ENCODE measurements around the gene POU4F3. TPM values are rescaled to one million over a fixed set of nuclear protein-coding genes. Genes with fewer than 3 reads are reported as not detected.

The POU4F3 gene
- total RNA-seq, 2 donors from 2014 or later: not detected

DNA sequence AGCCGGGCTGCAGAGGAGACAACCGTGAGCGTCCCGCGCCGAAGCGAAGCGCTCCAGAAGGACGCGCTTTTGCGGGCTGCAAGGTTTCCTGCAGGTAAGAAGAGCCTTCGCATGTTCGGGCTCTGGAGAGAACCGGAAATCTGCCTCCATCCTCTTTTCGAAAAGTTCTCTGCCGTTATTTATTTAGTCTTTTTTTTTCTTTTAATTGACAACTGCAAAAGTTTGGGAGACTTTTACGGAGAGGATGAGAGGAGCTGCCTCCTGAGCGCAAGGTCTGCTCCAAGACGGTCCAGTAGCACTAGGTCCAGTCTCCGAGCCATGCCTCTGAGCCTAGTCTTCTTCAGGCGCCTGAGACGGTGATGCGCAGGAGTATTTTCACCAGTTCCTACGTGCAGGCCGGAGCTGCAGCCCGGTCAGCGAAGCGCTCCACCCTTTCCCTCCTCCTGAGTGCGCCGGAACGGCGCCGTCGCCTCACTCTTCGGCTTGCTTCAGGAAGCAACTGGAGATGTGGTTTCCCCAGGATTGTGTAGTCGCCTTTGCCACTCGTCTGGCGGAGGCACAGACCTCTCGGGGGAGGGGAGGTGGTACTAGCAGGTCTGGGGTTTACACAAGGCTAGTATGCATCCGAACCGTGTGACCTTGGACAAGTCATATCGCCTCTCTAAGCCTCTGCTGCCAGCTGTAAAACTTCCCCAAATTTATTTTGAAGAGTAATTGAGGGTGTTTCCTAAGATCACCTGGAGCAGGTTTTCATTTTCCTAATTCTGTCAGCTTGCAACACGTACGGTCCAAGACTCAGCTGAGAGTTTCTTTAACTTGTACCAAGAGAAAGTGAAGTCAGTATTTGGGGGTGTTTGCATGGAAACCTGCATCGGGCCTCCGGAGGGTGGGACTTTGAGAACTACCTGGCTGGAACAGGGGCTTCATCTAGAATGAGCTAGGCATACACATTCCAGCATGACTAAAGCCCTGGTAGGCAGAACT, 4.5 kb downstream of the POU4F3 start:
- Histone ChIP-seq H3K27me3 (replicated peaks; ENCODE audit: insufficient read depth) (peaks cover 31% of the 10 kb centered on the region), H3K36me3 (no peaks in the 10 kb centered on the region), H3K9me3 (no peaks in the 10 kb centered on the region), H3K4me3 (no peak overlapping the region), H3K27ac (no peak overlapping the region), H3K4me1 (ENCODE audit: control insufficient read depth in 1 of 2, low read depth in 2 of 2) (peaks cover 6 to 27% of the 10 kb centered on the region in 2 donors)
- DNase-seq (ENCODE audit: low spot score) (no peak), ATAC-seq (ENCODE audit: insufficient number of reproducible peaks, low FRiP score, low read depth) (no peak)
- TF ChIP-seq, protein P1, sequence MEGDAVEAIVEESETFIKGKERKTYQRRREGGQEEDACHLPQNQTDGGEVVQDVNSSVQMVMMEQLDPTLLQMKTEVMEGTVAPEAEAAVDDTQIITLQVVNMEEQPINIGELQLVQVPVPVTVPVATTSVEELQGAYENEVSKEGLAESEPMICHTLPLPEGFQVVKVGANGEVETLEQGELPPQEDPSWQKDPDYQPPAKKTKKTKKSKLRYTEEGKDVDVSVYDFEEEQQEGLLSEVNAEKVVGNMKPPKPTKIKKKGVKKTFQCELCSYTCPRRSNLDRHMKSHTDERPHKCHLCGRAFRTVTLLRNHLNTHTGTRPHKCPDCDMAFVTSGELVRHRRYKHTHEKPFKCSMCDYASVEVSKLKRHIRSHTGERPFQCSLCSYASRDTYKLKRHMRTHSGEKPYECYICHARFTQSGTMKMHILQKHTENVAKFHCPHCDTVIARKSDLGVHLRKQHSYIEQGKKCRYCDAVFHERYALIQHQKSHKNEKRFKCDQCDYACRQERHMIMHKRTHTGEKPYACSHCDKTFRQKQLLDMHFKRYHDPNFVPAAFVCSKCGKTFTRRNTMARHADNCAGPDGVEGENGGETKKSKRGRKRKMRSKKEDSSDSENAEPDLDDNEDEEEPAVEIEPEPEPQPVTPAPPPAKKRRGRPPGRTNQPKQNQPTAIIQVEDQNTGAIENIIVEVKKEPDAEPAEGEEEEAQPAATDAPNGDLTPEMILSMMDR (IDR thresholded peaks at IDR 0.05): no peak

DNA sequence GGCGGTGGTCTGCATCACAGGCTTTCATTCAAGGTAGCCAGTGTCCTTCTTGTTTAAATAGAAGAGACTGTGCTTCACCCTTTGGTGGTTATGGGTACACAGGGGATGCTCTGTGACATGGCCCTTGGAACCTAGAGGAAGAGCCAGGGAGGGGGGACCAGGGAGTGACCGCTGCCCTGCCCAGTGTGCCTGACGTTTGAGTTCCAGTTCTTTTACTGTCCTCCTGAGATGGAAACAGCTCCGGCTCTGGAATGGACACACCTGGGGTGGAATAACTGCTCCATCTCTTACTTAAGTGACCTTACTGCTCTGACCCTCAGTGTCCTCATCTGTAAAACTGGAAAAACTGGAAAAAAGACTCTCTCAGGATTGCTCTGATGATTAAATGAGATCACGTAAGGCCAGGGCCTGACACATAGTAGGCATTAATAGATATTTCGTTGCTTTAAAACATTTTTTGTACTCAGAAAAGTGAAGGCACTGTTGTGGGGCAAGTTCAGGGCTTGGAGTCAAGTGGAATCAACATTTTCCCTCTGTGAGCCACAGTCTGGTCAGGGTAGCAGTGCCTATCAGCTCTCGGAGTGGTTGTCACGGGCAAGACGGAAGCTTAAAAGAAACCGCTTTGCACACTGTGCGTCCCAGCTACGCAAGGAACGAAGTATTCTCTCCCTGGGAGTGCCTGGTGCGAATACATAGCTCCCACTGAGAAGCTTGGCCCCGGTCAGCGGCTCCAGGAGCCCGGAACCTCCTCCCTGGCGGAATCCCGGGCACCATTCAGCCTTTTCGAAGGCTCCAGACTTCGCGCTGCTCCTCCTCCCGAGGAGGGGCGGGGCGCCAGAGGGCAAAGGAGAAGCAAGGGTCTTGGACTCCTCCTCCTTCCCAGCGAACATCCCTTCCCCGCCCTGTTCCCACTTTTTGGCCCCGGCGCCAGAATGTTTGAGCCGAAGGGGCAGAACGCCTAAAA, 5.8 kb downstream of the POU4F3 start:
- H3K27me3 ChIP-seq (replicated peaks; ENCODE audit: insufficient read depth): peaks cover 26% of the 10 kb centered on the region
- peak overlapping the region; percentile 60 for H3K4me3 ChIP-seq
- ATAC-seq (ENCODE audit: insufficient number of reproducible peaks, low FRiP score, low read depth) (no peak), DNase-seq (ENCODE audit: low spot score) (no peak)
- H3K4me1 ChIP-seq (ENCODE audit: control insufficient read depth in 1 of 2, low read depth in 2 of 2): peaks cover 6 to 25% of the 10 kb centered on the region in 2 donors
- H3K9me3 ChIP-seq: no peaks in the 10 kb centered on the region
- no peak overlapping the region for H3K27ac ChIP-seq
- H3K36me3 ChIP-seq: no peaks in the 10 kb centered on the region
- TF ChIP-seq, protein P1 (IDR thresholded peaks at IDR 0.05): no peak

DNA sequence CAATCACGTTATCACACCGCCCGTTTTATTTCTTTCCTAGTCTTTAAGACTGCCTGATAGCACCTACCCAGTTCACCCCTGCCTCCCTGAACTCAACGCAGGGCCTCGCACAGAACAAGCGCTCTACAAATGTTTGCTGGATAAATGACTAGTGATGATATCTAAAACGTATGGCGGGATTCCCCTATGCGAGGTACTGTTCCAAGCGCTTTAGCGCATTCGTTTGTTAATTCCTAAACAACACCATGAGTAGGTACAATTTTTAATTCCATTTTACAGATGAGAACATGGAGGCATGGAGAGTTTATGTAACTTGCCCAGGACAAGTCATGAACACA, 6.6 kb downstream of the POU4F3 start:
- Histone ChIP-seq H3K36me3 (no peaks in the 10 kb centered on the region), H3K4me1 (ENCODE audit: control insufficient read depth in 1 of 2, low read depth in 2 of 2) (peaks cover 6 to 17% of the 10 kb centered on the region in 2 donors), H3K4me3 (peak overlapping the region; percentile 60), H3K27me3 (replicated peaks; ENCODE audit: insufficient read depth) (peaks cover 18% of the 10 kb centered on the region), H3K27ac (no peak overlapping the region), H3K9me3 (no peaks in the 10 kb centered on the region)
- DNase-seq (ENCODE audit: low spot score) (no peak), ATAC-seq (ENCODE audit: insufficient number of reproducible peaks, low FRiP score, low read depth) (no peak)
- TF ChIP-seq, protein P1 (IDR thresholded peaks at IDR 0.05): no peak

DNA sequence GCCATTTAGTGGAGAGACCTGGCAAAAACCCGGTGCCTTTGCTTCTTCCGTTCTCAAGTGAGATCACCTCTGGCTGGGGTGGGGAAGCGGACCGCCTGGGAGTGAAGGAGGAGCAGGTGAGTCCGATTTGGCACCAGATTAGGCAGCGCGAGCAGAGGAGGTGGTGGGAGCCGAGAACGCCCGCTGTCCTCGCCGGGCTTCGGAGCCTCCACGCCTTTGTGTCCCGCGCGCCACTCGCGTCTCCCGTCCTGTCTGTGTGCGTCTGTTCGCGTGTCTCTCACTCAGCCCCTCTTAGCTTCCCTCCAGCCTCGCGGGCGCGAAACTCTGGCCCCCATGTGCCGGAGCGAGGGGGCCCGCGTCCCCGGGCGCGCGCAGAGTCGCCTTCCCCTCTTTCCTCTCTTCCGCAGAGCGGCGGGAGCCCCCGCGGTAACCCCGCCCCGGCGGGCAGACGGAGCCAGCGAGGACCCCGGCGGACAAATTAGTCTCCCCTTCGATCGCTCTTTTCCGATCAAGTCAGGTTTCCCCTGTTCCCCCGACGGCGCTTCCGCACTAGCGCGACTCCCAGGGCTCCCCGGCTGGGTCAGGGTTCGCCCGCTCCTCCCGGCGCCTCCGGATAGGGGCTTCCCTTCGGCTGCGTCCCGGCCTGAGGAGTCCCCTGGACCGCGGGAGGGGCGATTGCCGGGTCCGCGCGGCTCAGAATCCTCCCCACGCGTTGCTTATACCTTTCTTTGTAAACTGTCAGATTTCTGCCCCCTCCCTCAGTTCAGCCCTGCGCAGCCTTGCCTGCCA, 7.1 kb downstream of the POU4F3 start:
- ATAC-seq (ENCODE audit: insufficient number of reproducible peaks, low FRiP score, low read depth) (no peak), DNase-seq (ENCODE audit: low spot score) (no peak)
- no peaks in the 10 kb centered on the region for H3K9me3 ChIP-seq
- no peak overlapping the region for H3K27ac ChIP-seq
- peaks cover 6 to 17% of the 10 kb centered on the region in 2 donors for H3K4me1 ChIP-seq (ENCODE audit: control insufficient read depth in 1 of 2, low read depth in 2 of 2)
- peaks cover 13% of the 10 kb centered on the region for H3K27me3 ChIP-seq (replicated peaks; ENCODE audit: insufficient read depth)
- peak overlapping the region; percentile 60 for H3K4me3 ChIP-seq
- no peaks in the 10 kb centered on the region for H3K36me3 ChIP-seq
- TF ChIP-seq, protein P1 (IDR thresholded peaks at IDR 0.05): no peak
